ENCODE results near the gene CENATAC.
A peak's percentile ranks its signal among the peaks of the same experiment; 100 is the strongest.
"Not testable (repeated sequence)": the region's sequence is repeated elsewhere in the genome, so short reads cannot be mapped to it uniquely, and the experiment has no call there.

The CENATAC gene

GRCh38 chr11:119027561-119028345 lies 29.8 kb downstream of the CENATAC start:
- DNase-seq, result no peak

- DNase-seq, result no peak
Observed at GRCh38 chr11:119028346-119029068, 30.6 kb downstream of the CENATAC start.

GRCh38 chr11:119029069-119029339 lies 31.1 kb downstream of the CENATAC start:
- DNase-seq, result no peak

- DNase-seq, result no peak
Observed at GRCh38 chr11:119029340-119030028, 31.5 kb downstream of the CENATAC start.

GRCh38 chr11:119030029-119030328 lies 32.0 kb downstream of the CENATAC start:
- DNase-seq, result no peak

GRCh38 chr11:119030329-119031047 lies 32.5 kb downstream of the CENATAC start, which contains the start of gene SLC37A4:
Gene SLC37A4 (minus strand): TSS chr11:119030877.
- peak; percentile 96 for DNase-seq

GRCh38 chr11:119031912-119032280 lies 34.0 kb downstream of the CENATAC start:
- DNase-seq, result no peak

- not testable (repeated sequence) for DNase-seq
Observed at GRCh38 chr11:119033421-119033820, 35.5 kb downstream of the CENATAC start.

- no peak for DNase-seq
Observed at GRCh38 chr11:119034813-119035212, 36.9 kb downstream of the CENATAC start.

GRCh38 chr11:119038884-119039283 lies 40.9 kb downstream of the CENATAC start:
- no peak for DNase-seq

GRCh38 chr11:119039471-119039870 lies 41.5 kb downstream of the CENATAC start:
- DNase-seq, result not testable (repeated sequence)

- DNase-seq, result no peak
Observed at GRCh38 chr11:119041821-119042514, 44.0 kb downstream of the CENATAC start.

GRCh38 chr11:119042927-119043326 lies 45.0 kb downstream of the CENATAC start:
- no peak for DNase-seq

- DNase-seq, result no peak
Observed at GRCh38 chr11:119044708-119045107, 46.8 kb downstream of the CENATAC start.

- no peak for DNase-seq
Observed at GRCh38 chr11:119046489-119046888, 48.6 kb downstream of the CENATAC start.

- no peak for DNase-seq
Observed at GRCh38 chr11:119047205-119047604, 49.3 kb downstream of the CENATAC start.

GRCh38 chr11:119048644-119049043 lies 50.7 kb downstream of the CENATAC start:
- DNase-seq, result no peak

- no peak for DNase-seq
Observed at GRCh38 chr11:119049081-119049480, 51.1 kb downstream of the CENATAC start.

GRCh38 chr11:119051440-119052162 lies 53.7 kb downstream of the CENATAC start:
- no peak for DNase-seq

- no peak for DNase-seq
Observed at GRCh38 chr11:119052163-119052814, 54.4 kb downstream of the CENATAC start.

GRCh38 chr11:119054418-119054817 lies 56.5 kb downstream of the CENATAC start:
- no peak for DNase-seq

- no peak for DNase-seq
Observed at GRCh38 chr11:119055901-119056300, 58.0 kb downstream of the CENATAC start.

Measured in NCI-H446 treated with DMSO at 0.1 percent for 48 hours (cell line).